Progenitor cell of endocrine pancreas (in vitro differentiated cells): Measurements from ENCODE around the gene HOXB8. TPM values are rescaled to one million over a fixed set of nuclear protein-coding genes. Genes with fewer than 3 reads are reported as not detected.

Experiments
- DNase-seq: peaks from one replicate; pipeline ENCODE4 v3.0.0; 2021; ENCODE audit warnings: low spot score; ENCODE audit not compliant: unreplicated experiment
- H3K27ac Mint-ChIP-seq: 2 replicates; pipeline ENCODE4 v1.8.0; 2021; ENCODE audit warnings: mild to moderate bottlenecking, moderate library complexity, mixed read lengths
- H3K27me3 Mint-ChIP-seq: 2 replicates; pipeline ENCODE4 v1.8.0; 2021; ENCODE audit warnings: mixed read lengths
- H3K36me3 Mint-ChIP-seq: 2 replicates; pipeline ENCODE4 v1.8.0; 2022; ENCODE audit warnings: mixed read lengths; ENCODE audit not compliant: insufficient read depth
- H3K4me1 Mint-ChIP-seq: 2 replicates; pipeline ENCODE4 v1.8.0; 2021; ENCODE audit warnings: low read depth, mixed read lengths
- H3K4me3 Mint-ChIP-seq: 2 replicates; pipeline ENCODE4 v1.8.0; 2021; ENCODE audit warnings: low read depth, mild to moderate bottlenecking, moderate library complexity, mixed read lengths
- H3K9me3 Mint-ChIP-seq: 2 replicates; pipeline ENCODE4 v1.8.0; 2021; ENCODE audit warnings: low read depth, mixed read lengths
- total RNA-seq: library from RNA; stranded (reverse); gene quantifications from 2 replicates; pipeline ENCODE4 v1.2.1, GENCODE V29; 2021
- TF ChIP-seq, protein P1 (sequence below): fragments of 200-600 bp; sonication (generic); IDR thresholded peaks from one replicate; pipeline ENCODE4 v1.5.0; 2021; ENCODE audit warnings: antibody characterized with exemption, mild to moderate bottlenecking; ENCODE audit not compliant: unreplicated experiment

HOXB8 gene
- total RNA-seq, 1 donor from 2014 or later, result 1.1 TPM

DNA sequence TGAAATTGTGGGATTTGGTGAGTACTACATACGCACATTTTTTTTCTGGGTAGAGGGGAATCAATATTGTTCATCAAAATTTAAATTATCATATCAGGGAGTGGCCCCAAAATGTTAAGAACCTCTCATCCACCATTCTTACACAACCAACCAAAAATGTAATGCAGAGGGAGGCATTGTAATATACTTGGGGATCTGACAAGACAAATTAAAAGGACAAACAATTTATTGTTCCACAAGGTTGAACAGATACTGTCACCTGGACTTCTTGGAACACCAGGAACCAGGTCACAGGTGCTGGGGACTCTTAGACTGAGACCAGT, 25.7 kb upstream of the HOXB8 start:
- H3K4me1 Mint-ChIP-seq, result no peaks in the 10 kb centered on the region
- no peak overlapping the region for H3K27ac Mint-ChIP-seq
- H3K27me3 Mint-ChIP-seq, result peaks cover 100% of the 10 kb centered on the region
- TF ChIP-seq, protein P1, sequence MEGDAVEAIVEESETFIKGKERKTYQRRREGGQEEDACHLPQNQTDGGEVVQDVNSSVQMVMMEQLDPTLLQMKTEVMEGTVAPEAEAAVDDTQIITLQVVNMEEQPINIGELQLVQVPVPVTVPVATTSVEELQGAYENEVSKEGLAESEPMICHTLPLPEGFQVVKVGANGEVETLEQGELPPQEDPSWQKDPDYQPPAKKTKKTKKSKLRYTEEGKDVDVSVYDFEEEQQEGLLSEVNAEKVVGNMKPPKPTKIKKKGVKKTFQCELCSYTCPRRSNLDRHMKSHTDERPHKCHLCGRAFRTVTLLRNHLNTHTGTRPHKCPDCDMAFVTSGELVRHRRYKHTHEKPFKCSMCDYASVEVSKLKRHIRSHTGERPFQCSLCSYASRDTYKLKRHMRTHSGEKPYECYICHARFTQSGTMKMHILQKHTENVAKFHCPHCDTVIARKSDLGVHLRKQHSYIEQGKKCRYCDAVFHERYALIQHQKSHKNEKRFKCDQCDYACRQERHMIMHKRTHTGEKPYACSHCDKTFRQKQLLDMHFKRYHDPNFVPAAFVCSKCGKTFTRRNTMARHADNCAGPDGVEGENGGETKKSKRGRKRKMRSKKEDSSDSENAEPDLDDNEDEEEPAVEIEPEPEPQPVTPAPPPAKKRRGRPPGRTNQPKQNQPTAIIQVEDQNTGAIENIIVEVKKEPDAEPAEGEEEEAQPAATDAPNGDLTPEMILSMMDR, result no peak
- H3K4me3 Mint-ChIP-seq, result no peak overlapping the region
- H3K36me3 Mint-ChIP-seq, result no peaks in the 10 kb centered on the region
- no peak for DNase-seq
- H3K9me3 Mint-ChIP-seq, result no peaks in the 10 kb centered on the region

DNA sequence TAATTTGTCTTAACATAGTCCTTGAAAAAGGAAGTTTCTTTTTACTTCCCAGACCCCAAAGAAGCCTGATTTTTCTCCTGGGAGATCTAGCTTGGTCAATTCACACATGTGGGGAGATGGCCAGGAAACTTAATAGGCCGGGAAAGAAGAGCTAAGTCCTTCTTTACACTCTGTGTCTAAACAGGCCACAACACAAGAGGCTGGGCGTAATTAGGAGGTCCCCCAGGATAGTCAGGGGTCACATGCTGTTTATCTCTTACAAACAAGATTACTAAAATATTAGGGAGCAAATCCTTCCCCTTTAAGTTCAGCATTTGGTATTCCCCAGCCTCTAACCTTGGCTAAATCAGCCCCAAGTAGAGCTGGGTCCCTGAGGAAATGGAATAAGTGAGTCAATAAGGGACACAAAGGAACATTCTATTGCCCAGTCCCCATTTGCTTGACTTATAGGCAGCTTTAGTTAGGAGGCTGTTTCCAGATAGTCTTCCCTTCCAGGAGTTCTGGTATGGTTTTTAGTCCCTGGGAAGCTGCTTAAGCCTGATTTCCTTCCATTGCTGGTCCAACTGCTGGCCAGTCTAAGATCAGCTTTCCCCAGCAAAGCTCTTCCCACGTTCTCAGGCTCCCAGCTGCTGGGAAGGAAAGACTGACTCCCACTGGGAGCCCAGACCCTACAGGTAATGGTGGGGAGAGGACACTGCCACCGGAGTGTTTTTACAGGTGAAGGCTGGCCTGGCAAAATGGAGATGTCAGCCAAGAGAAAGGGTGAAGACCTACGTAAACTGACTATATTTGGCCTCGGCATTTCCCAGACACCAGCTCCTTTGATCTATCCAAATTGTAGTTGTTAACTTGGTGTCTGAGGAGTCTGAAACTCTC, 25.1 kb upstream of the HOXB8 start:
- Mint-ChIP-seq H3K27ac (no peak overlapping the region), H3K9me3 (no peaks in the 10 kb centered on the region), H3K27me3 (peaks cover 100% of the 10 kb centered on the region), H3K4me3 (no peak overlapping the region), H3K36me3 (no peaks in the 10 kb centered on the region), H3K4me1 (no peaks in the 10 kb centered on the region)
- TF ChIP-seq, protein P1, result no peak
- DNase-seq, result no peak

GRCh38 chr17:48639136-48639535, 24.0 kb upstream of the HOXB8 start:
- Mint-ChIP-seq H3K27ac (no peak overlapping the region), H3K9me3 (no peaks in the 10 kb centered on the region), H3K4me1 (no peaks in the 10 kb centered on the region), H3K36me3 (no peaks in the 10 kb centered on the region), H3K4me3 (no peak overlapping the region), H3K27me3 (peaks cover 100% of the 10 kb centered on the region)
- DNase-seq, result no peak
- TF ChIP-seq, protein P1, result no peak

DNA sequence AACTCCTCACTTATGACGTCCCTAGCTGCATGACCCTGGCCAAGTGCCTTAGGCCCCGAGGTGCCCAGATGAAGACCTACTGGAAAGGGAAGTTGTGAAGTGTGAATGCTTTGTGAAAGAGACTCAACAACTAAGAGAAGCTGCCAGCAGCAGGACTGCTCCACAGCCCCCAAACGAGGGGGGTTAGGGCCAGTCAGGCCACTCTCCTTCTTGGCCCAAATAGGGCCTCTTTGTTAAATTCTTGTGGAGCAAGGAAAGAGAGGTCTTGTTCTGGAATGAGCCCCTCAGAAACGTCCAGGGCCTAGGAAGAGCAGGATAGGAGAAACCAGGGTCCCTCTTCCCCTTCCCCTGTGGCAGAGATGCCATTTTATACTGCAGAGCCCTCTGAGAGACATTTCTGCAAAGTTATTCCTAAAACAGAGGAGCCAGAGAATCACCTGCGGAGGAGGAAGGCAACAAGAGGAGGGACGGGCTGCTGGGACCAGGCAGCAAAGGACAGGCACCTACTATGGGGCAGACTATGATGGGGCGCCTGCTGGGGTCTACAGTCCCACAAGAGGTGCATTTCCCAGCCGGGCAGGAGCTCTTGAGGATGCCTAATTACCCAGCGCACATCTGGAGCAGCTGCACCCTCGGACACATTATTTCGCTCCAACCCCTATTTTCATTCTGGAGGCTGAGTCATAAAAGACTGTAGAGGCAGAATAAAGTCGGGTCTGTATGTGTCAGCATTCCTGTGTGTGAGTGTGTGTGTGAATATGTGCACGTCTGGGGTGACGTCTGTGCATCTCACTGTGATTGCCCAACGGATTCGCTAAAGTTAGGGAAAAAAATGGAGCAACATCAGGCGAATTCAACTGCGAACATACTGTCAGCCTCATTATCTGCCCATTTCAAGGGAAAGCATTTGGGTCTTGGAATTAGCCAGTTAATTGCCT, 22.5 kb upstream of the HOXB8 start:
- no peak for DNase-seq
- Mint-ChIP-seq H3K4me1 (no peaks in the 10 kb centered on the region), H3K9me3 (no peaks in the 10 kb centered on the region), H3K4me3 (no peak overlapping the region), H3K27me3 (peaks cover 100% of the 10 kb centered on the region), H3K27ac (no peak overlapping the region), H3K36me3 (no peaks in the 10 kb centered on the region)
- TF ChIP-seq, protein P1, result no peak
